K562 (cell line): ENCODE data around the gene UFSP2. TPM values are rescaled to one million over a fixed set of nuclear protein-coding genes. Genes with fewer than 3 reads are reported as not detected.

ENCODE experiments used
- ATAC-seq: fragments of 200-7000 bp; cut with Tn5 transposase; 3 replicates; pipeline ENCODE4 v1.9.1; 2020; ENCODE audit warnings: moderate library complexity
- BruUV-seq: library from RNA; stranded (reverse); fragments of 400-500 nt; replicated peaks from 2 replicates; lab custom pipeline; 2021; lab: Mats Ljungman, UMichigan
- CTCF ChIA-PET: fragments of 300-600 bp; formaldehyde crosslinking; extraction: SDS; loops from one replicate; lab custom pipeline; 2021; ENCODE audit warnings: low intra/inter-chr PET ratio; lab: Yijun Ruan, JAX
- POLR2A ChIA-PET: fragments of 300-600, 350-650 bp; sonication (Branson Sonifier 250); formaldehyde crosslinking; extraction: SDS; loops from one replicate; lab custom pipeline; 2021; ENCODE audit warnings: antibody characterized with exemption, inconsistent platforms; lab: Yijun Ruan, JAX
- DNase-seq, 4 experiments: peaks; one replicate each; pipeline versions ENCODE4 v3.0.0 to v3.0.0-alpha.2; 2011 to 2018; ENCODE audit warnings: low spot score in 3 of 4, mixed read lengths in 3 of 4; ENCODE audit errors: extremely low read depth in 1 of 4
- FAIRE-seq: peaks from 2 replicates; lab custom pipeline; 2011; peaks lifted over from hg19 to GRCh38; lab: Jason Lieb, UNC
- H2AFZ ChIP-seq: 2 replicates; pipeline ENCODE4 v1.6.0; 2011; ENCODE audit warnings: low read depth, low read length, control low read depth, inconsistent platforms
- H3K27ac ChIP-seq: fragments of 200-600 bp; 3 replicates; pipeline ENCODE4 v1.8.0; 2011; ENCODE audit warnings: low read depth, mild to moderate bottlenecking, control low read depth, inconsistent platforms, low read length, moderate library complexity, mixed read lengths; ENCODE audit errors: extremely low read depth
- H3K27me3 ChIP-seq, 2 experiments: fragments of 300-600 bp in 1 of 2; 2 replicates in 1 of 2; 3 replicates in 1 of 2; pipeline versions ENCODE4 v1.6.0 to v1.8.0; 2011; ENCODE audit warnings: inconsistent platforms in 2 of 2, low read length in 2 of 2, mild to moderate bottlenecking in 1 of 2, mixed read lengths in 1 of 2, moderate library complexity in 1 of 2; ENCODE audit not compliant: control insufficient read depth in 2 of 2, insufficient read depth in 2 of 2
- H3K36me3 ChIP-seq: fragments of 300-600 bp; 3 replicates; pipeline ENCODE4 v1.8.0; 2011; ENCODE audit warnings: mild to moderate bottlenecking, low read length, inconsistent platforms; ENCODE audit not compliant: control insufficient read depth, insufficient read depth
- H3K4me1 ChIP-seq, 2 experiments: fragments of 200-600 bp in 1 of 2; replicated peaks in 1 of 2; 2 replicates in 1 of 2; 3 replicates in 1 of 2; pipeline versions ENCODE4 v1.5.1 to v1.8.0; 2011; ENCODE audit warnings: inconsistent platforms in 2 of 2, low read length in 2 of 2, mild to moderate bottlenecking in 1 of 2, mixed read lengths in 1 of 2, moderate library complexity in 1 of 2; ENCODE audit not compliant: control insufficient read depth in 2 of 2, insufficient read depth in 2 of 2
- H3K4me2 ChIP-seq: 2 replicates; pipeline ENCODE4 v1.6.1; 2011; ENCODE audit warnings: low read length, control low read depth, inconsistent platforms, mixed read lengths; ENCODE audit not compliant: insufficient read depth
- H3K4me3 ChIP-seq: fragments of 200-600 bp; sonication (generic), shearing (Covaris generic); 2 replicates; pipeline ENCODE4 v1.5.1; 2016; ENCODE audit warnings: control low read depth, inconsistent platforms
- H3K79me2 ChIP-seq: fragments of 200-600 bp; 3 replicates; pipeline ENCODE4 v1.8.0; 2011; ENCODE audit warnings: low read length, inconsistent platforms; ENCODE audit not compliant: control insufficient read depth, insufficient read depth
- H3K9ac ChIP-seq, 2 experiments: 2 replicates each; pipeline versions ENCODE4 v1.6.0 to v1.6.1; 2011; ENCODE audit warnings: low read depth in 2 of 2, low read length in 2 of 2, control low read depth in 1 of 2, inconsistent platforms in 1 of 2, mild to moderate bottlenecking in 1 of 2, mixed read lengths in 1 of 2; ENCODE audit not compliant: insufficient read depth in 1 of 2
- H3K9me1 ChIP-seq: one replicate; pipeline ENCODE4 v1.6.0; 2011; ENCODE audit warnings: inconsistent platforms, mild to moderate bottlenecking, low read length, moderate library complexity; ENCODE audit not compliant: control insufficient read depth, insufficient read depth
- H3K9me3 ChIP-seq: replicated peaks from 2 replicates; pipeline ENCODE4 v1.5.1; 2011; ENCODE audit warnings: low read depth, low read length, inconsistent platforms; ENCODE audit not compliant: control insufficient read depth, insufficient read depth
- H4K20me1 ChIP-seq: replicated peaks from 2 replicates; pipeline ENCODE4 v1.6.1; 2011; ENCODE audit warnings: low read length, inconsistent platforms, mixed read lengths; ENCODE audit not compliant: control insufficient read depth, insufficient read depth
- BDP1 ChIP-seq: IDR thresholded peaks from 3 replicates; pipeline ENCODE4 v1.6.1; 2011; ENCODE audit not compliant: insufficient read length, insufficient read depth
- JUND ChIP-seq, 2 experiments: IDR thresholded peaks; 2 replicates in 1 of 2; 3 replicates in 1 of 2; pipeline ENCODE4 v1.6.1; 2011; ENCODE audit warnings: borderline replicate concordance in 2 of 2, low read depth in 2 of 2, low read length in 2 of 2, improper control_type of control experiment in 1 of 2, missing biosample characterization in 1 of 2, missing genetic modification characterization in 1 of 2, missing genetic modification reagents in 1 of 2
- KAT2B ChIP-seq: IDR thresholded peaks from one replicate; pipeline ENCODE4 v1.6.1; 2012; ENCODE audit warnings: low read depth, mild to moderate bottlenecking, control low read depth, inconsistent platforms, low read length, moderate library complexity
- MEIS2 ChIP-seq: fragments of 450-650 bp; IDR thresholded peaks from 2 replicates; pipeline ENCODE4 v1.6.1; 2014; ENCODE audit warnings: mild to moderate bottlenecking; ENCODE audit not compliant: partially characterized antibody
- NR2F6 ChIP-seq: fragments of 450-650 bp; formaldehyde crosslinking; IDR thresholded peaks from 2 replicates; pipeline ENCODE4 v1.4.0; 2020; ENCODE audit warnings: mild to moderate bottlenecking
- PHF21A ChIP-seq: fragments of 450-650 bp; IDR thresholded peaks from 2 replicates; pipeline ENCODE4 v1.6.1; 2017; ENCODE audit warnings: low read depth, borderline replicate concordance
- PML ChIP-seq: IDR thresholded peaks from 2 replicates; pipeline ENCODE4 v1.6.1; 2012; ENCODE audit warnings: low read length, inconsistent platforms
- RFX7 ChIP-seq: fragments of 250-450 bp; sonication (Bioruptor Pico); IDR thresholded peaks from 2 replicates; pipeline ENCODE4 v1.5.1; 2021; ENCODE audit warnings: mild to moderate bottlenecking
- WGBS: fragments of 100-300 bp; shearing (Covaris generic); methylation state at CpG from one replicate; pipeline ENCODE4 v1.1.6; 2016; ENCODE audit warnings: low coverage, mixed read lengths; ENCODE audit not compliant: insufficient coverage; ENCODE audit errors: missing lambda C conversion rate; 5-methylcytosine and 5-hydroxymethylcytosine counted together
- in situ Hi-C: fragments of 300-500 bp; cut with MboI; formaldehyde crosslinking; loops from 4 replicates; pipeline ENCODE4 v1.15.0; 2018; ENCODE audit warnings: inconsistent platforms, mixed read lengths
- intact Hi-C: fragments of 100-400 bp; cut with micrococcal nuclease; formaldehyde crosslinking; loops from 2 replicates; pipeline ENCODE4 v1.14.2; 2022
- polyA plus RNA-seq, 8 experiments: library from polyadenylated mRNA; depleted of rRNA in 4 of 8; stranded (reverse) in 5 of 8; unstranded in 3 of 8; fragments of >200 nt; fragmentation: Nextera tagmentation in 2 of 8; fragmentation: Illumina TruSeq in 1 of 8; extraction: Ambion mirVana in 2 of 8; extraction: Trizol in 1 of 8; gene quantifications; 2 replicates each; pipeline versions ENCODE4 v1.2.1 to v1.2.3, GENCODE V29; 2011 to 2014; ENCODE audit warnings: inconsistent platforms in 1 of 8, missing spikeins in 1 of 8
- total RNA-seq, 7 experiments: library from RNA; depleted of rRNA in 6 of 7; stranded (reverse); fragments of >200 nt in 6 of 7; fragmentation: Illumina TruSeq in 2 of 7; extraction: Trizol in 2 of 7; gene quantifications; 2 replicates each; pipeline versions ENCODE4 v1.2.1 to v1.2.3, GENCODE V29; 2011 to 2021; ENCODE audit warnings: low replicate concordance in 1 of 7
- TF ChIP-seq, protein P1 (sequence below), 2 experiments: fragments of 450-650 bp; conservative IDR thresholded peaks; 2 replicates each; pipeline ENCODE4 v1.6.1; 2017; ENCODE audit warnings: mild to moderate bottlenecking in 2 of 2, moderate library complexity in 2 of 2

UFSP2 gene
- total and polyA plus RNA-seq, 9 of the 15 experiments (the other 6 are each of a cell fraction or from before 2014, with no cell fraction given) = 20.1 to 55.8 (median 26.6) TPM

DNA sequence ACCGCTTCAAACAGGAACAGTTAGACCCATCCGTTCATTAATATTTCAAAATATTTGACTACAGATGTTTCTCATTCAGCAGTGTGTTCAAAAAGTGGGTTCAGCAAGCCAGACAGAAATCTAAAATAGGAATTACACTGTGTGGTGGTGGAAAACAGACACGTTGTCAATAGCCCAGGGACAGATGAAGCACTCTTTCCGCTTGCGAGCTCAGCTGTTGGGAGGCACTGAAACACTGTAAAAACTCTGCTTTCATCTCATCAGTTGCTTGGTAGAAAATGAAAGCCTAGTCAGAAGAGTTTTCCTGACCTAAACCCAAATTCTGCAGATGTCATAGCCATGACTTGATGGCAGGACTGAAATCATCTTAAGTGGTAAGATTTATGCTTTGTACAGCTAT is 68.6 kb downstream of the UFSP2 start:
- peak; percentile 47 for ATAC-seq
- CTCF ChIA-PET = no interaction called here
- TF ChIP-seq PML (peak; percentile 7; the same call in 1 of the 2 replicates), MEIS2 (peak; percentile 61), BDP1 (no peak)
- intact Hi-C loops (no loop called here), in situ Hi-C loops (no loop called here)
- Histone ChIP-seq H3K27ac (peak overlapping the region; percentile 58; the same call in 2 of the 3 replicates), H3K4me1 (peaks cover 13 to 37% of the 10 kb centered on the region in 2 experiments), H2AFZ (peak overlapping the region; percentile 47), H3K36me3 (peaks cover 2% of the 10 kb centered on the region; the same call in 1 of the 3 replicates), H3K9me3 (no peaks in the 10 kb centered on the region), H3K4me3 (no peak overlapping the region), H4K20me1 (no peaks in the 10 kb centered on the region), H3K9me1 (no peaks in the 10 kb centered on the region), H3K27me3 (no peaks in the 10 kb centered on the region), H3K79me2 (no peaks in the 10 kb centered on the region), H3K4me2 (peak overlapping the region; percentile 47), H3K9ac (peak overlapping the region in 1 of 2 experiments; percentile 21; a peak in 2 of 4 replicates)
- no TSS peak for BruUV-seq
- DNase-seq = no peak
- FAIRE-seq = peak; percentile 11
- POLR2A ChIA-PET = no interaction called here
- 63% methylated on average over 5 of the region's 5 CpGs for WGBS

GRCh38 chr4:185352741-185353140 is 73.0 kb downstream of the UFSP2 start:
- H4K20me1 ChIP-seq = no peaks in the 10 kb centered on the region
- H3K4me3 ChIP-seq = no peak overlapping the region
- H3K4me2 ChIP-seq = no peak overlapping the region
- intact Hi-C loops (no loop called here), in situ Hi-C loops (no loop called here)
- H3K36me3 ChIP-seq = peaks cover 2% of the 10 kb centered on the region; the same call in 1 of the 3 replicates
- no peaks in the 10 kb centered on the region for H3K9me1 ChIP-seq
- ChIA-PET CTCF (no interaction called here), POLR2A (no interaction called here)
- H3K27ac ChIP-seq = no peak overlapping the region
- no peak for DNase-seq
- H3K27me3 ChIP-seq = no peaks in the 10 kb centered on the region
- H3K79me2 ChIP-seq = no peaks in the 10 kb centered on the region
- no peak overlapping the region for H2AFZ ChIP-seq
- WGBS = 78% methylated on average over 2 of the region's 2 CpGs
- ATAC-seq = no peak
- no TSS peak for BruUV-seq
- no peak overlapping the region for H3K9ac ChIP-seq
- peaks cover 5 to 10% of the 10 kb centered on the region in 2 experiments for H3K4me1 ChIP-seq
- no peak for FAIRE-seq
- no peaks in the 10 kb centered on the region for H3K9me3 ChIP-seq
- TF ChIP-seq KAT2B (no peak), BDP1 (no peak), PHF21A (no peak), NR2F6 (CRISPR knock-in tag) (no peak), JUND (IDR thresholded peaks at IDR 0.05; ENCODE audit: borderline replicate concordance, low read depth, low read length) (no peak), JUND (tag; IDR thresholded peaks at IDR 0.05; ENCODE audit: borderline replicate concordance, low read depth, low read length) (no peak), RFX7 (CRISPR knock-in tag) (no peak)
- TF ChIP-seq, protein P1, sequence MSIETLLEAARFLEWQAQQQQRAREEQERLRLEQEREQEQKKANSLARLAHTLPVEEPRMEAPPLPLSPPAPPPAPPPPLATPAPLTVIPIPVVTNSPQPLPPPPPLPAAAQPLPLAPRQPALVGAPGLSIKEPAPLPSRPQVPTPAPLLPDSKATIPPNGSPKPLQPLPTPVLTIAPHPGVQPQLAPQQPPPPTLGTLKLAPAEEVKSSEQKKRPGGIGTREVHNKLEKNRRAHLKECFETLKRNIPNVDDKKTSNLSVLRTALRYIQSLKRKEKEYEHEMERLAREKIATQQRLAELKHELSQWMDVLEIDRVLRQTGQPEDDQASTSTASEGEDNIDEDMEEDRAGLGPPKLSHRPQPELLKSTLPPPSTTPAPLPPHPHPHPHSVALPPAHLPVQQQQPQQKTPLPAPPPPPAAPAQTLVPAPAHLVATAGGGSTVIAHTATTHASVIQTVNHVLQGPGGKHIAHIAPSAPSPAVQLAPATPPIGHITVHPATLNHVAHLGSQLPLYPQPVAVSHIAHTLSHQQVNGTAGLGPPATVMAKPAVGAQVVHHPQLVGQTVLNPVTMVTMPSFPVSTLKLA (conservative IDR thresholded peaks at IDR 0.05) = no peak
